GM12878 (cell line): ENCODE data around the gene CLDN16.

Source experiments
- CEBPB ChIP-seq, 2 experiments: fragments of 150-350 bp in 1 of 2; IDR thresholded peaks; 2 replicates each; pipeline ENCODE4 v1.6.1; 2012 to 2014; ENCODE audit warnings: low read depth in 2 of 2, low read length in 2 of 2, borderline replicate concordance in 1 of 2, inconsistent platforms in 1 of 2
- CHD1 ChIP-seq: IDR thresholded peaks from 2 replicates; pipeline ENCODE4 v1.6.1; 2012; ENCODE audit warnings: low read depth, low read length, improper control_type of control experiment
- CTCF ChIP-seq, 3 experiments: IDR thresholded peaks in 2 of 3; conservative IDR thresholded peaks in 1 of 3; 2 replicates each; pipeline ENCODE4 v1.5.1; 2011; ENCODE audit warnings: low read depth in 3 of 3, low read length in 3 of 3, mild to moderate bottlenecking in 3 of 3, control low read depth in 2 of 3, moderate library complexity in 2 of 3, inconsistent platforms in 1 of 3, mixed read lengths in 1 of 3; ENCODE audit not compliant: control insufficient read depth in 2 of 3, insufficient read depth in 1 of 3; ENCODE audit errors: extremely low read depth in 1 of 3
- EP300 ChIP-seq, 2 experiments: fragments of 150-350 bp in 1 of 2; IDR thresholded peaks; 2 replicates each; pipeline ENCODE4 v1.6.1; 2011 to 2012; ENCODE audit warnings: low read depth in 2 of 2, low read length in 2 of 2, borderline replicate concordance in 1 of 2, improper control_type of control experiment in 1 of 2, inconsistent platforms in 1 of 2; ENCODE audit not compliant: control insufficient read depth in 1 of 2
- IRF4 ChIP-seq: IDR thresholded peaks from 2 replicates; pipeline ENCODE4 v1.6.1; 2011; ENCODE audit warnings: low read depth, low read length
- MLLT1 ChIP-seq: fragments of 450-650 bp; IDR thresholded peaks from 2 replicates; pipeline ENCODE4 v1.6.1; 2016; ENCODE audit warnings: mild to moderate bottlenecking
- NFIC ChIP-seq: IDR thresholded peaks from 2 replicates; pipeline ENCODE4 v1.6.1; 2012; ENCODE audit warnings: low read depth, mild to moderate bottlenecking, inconsistent platforms, low read length, moderate library complexity
- NFXL1 ChIP-seq: fragments of 450-650 bp; IDR thresholded peaks from 2 replicates; pipeline ENCODE4 v1.6.1; 2017; ENCODE audit warnings: antibody characterized with exemption, mild to moderate bottlenecking, borderline replicate concordance
- NFYB ChIP-seq: IDR thresholded peaks from 2 replicates; pipeline ENCODE4 v1.6.1; 2011; ENCODE audit warnings: low read depth, mild to moderate bottlenecking, low read length, improper control_type of control experiment, moderate library complexity; ENCODE audit not compliant: insufficient read depth
- NR2C2 ChIP-seq: IDR thresholded peaks from 2 replicates; pipeline ENCODE4 v1.6.1; 2011; ENCODE audit warnings: borderline replicate concordance, low read depth; ENCODE audit not compliant: control insufficient read depth, insufficient read length
- NRF1 ChIP-seq: conservative IDR thresholded peaks from 2 replicates; pipeline ENCODE4 v1.6.1; 2011; ENCODE audit warnings: mild to moderate bottlenecking, low read depth, low read length, improper control_type of control experiment
- POLR2A ChIP-seq: IDR thresholded peaks from 2 replicates; pipeline ENCODE4 v1.6.1; 2011; ENCODE audit warnings: low read depth, mild to moderate bottlenecking, low read length
- SUZ12 ChIP-seq: fragments of 200-600 bp; sonication (generic); IDR thresholded peaks from one replicate; pipeline ENCODE4 v1.6.1; 2018; ENCODE audit warnings: antibody characterized with exemption, mild to moderate bottlenecking; ENCODE audit not compliant: unreplicated experiment

GRCh38 chr3:190384309-190384756, 3.6 kb upstream of the CLDN16 start:
- TF ChIP-seq CTCF (IDR thresholded peaks at IDR 0.05 in 2 of 3, conservative IDR thresholded peaks at IDR 0.05 in 1 of 3; ENCODE audit: control insufficient read depth in 2 of 3, extremely low read depth in 1 of 3, insufficient read depth in 1 of 3, low read depth in 3 of 3, low read length in 3 of 3): peak; percentile 49 to 68 (median 59); a peak in 5 of 6 replicates
- no peak for TF ChIP-seq SUZ12
- TF ChIP-seq CEBPB (IDR thresholded peaks at IDR 0.05; ENCODE audit: borderline replicate concordance in 1 of 2, low read depth in 2 of 2, low read length in 2 of 2): no peak
- no peak for TF ChIP-seq POLR2A
- no peak for TF ChIP-seq CHD1
- no peak for TF ChIP-seq NRF1
- no peak for TF ChIP-seq EP300 (IDR thresholded peaks at IDR 0.05; ENCODE audit: borderline replicate concordance in 1 of 2, control insufficient read depth in 1 of 2, low read depth in 2 of 2, low read length in 2 of 2)
- no peak for TF ChIP-seq NFYB
- TF ChIP-seq NR2C2: no peak
- TF ChIP-seq IRF4: no peak
- TF ChIP-seq MLLT1: no peak
- TF ChIP-seq NFXL1: no peak
- TF ChIP-seq NFIC: no peak
